Muscle layer of duodenum (tissue), 2 donors: ENCODE measurements around the gene SHISA6.

Experiments
- H3K27ac ChIP-seq: one replicate; pipeline ENCODE4 v1.7.0; 2013; ENCODE audit warnings: mild to moderate bottlenecking, low read length
- H3K27me3 ChIP-seq: one replicate; pipeline ENCODE4 v1.7.0; 2013; ENCODE audit warnings: low read depth, mild to moderate bottlenecking, control low read depth, low read length
- H3K36me3 ChIP-seq, 2 donors: one replicate each; pipeline ENCODE4 v1.7.0; 2013; ENCODE audit warnings: low read length in 2 of 2, control low read depth in 1 of 2, mild to moderate bottlenecking in 1 of 2; ENCODE audit not compliant: insufficient read depth in 2 of 2, control insufficient read depth in 1 of 2
- H3K4me1 ChIP-seq, 2 donors: one replicate each; pipeline ENCODE4 v1.7.0; 2013; ENCODE audit warnings: low read length in 2 of 2, mild to moderate bottlenecking in 2 of 2, control low read depth in 1 of 2, moderate library complexity in 1 of 2; ENCODE audit not compliant: insufficient read depth in 2 of 2, control insufficient read depth in 1 of 2
- H3K4me3 ChIP-seq, 2 donors: one replicate each; pipeline ENCODE4 v1.7.0; 2013; ENCODE audit warnings: low read length in 2 of 2, low read depth in 1 of 2, mild to moderate bottlenecking in 1 of 2
- H3K9me3 ChIP-seq, 2 donors: one replicate each; pipeline ENCODE4 v1.7.0; 2013; ENCODE audit warnings: low read length in 2 of 2, control low read depth in 1 of 2, mild to moderate bottlenecking in 1 of 2; ENCODE audit not compliant: control insufficient read depth in 1 of 2
- donor health status: healthy.

Gene SHISA6

DNA sequence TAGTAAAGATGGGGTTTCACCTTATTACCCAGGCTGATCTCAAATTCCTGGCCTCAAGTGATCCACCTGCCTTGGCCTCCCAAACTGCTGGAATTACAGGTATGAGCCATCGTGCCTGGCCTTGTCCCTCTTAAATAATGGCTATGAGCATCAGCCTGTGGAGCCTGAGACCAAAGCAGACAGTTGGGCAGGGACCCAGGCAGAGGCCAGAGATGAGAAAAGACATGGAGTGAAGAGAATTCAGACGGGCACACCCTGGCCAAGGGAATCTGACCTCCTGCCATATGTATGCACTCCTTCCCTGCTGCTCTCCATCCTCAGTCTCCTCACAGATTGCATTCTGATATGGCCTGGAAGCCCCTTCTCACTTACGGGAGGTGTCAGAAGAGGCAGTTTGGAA, 258.9 kb downstream of the SHISA6 start:
- Histone ChIP-seq H3K4me3 (no peak overlapping the region), H3K4me1 (no peaks in the 10 kb centered on the region), H3K27me3 (no peaks in the 10 kb centered on the region), H3K36me3 (no peaks in the 10 kb centered on the region), H3K27ac (no peak overlapping the region), H3K9me3 (no peaks in the 10 kb centered on the region)

DNA sequence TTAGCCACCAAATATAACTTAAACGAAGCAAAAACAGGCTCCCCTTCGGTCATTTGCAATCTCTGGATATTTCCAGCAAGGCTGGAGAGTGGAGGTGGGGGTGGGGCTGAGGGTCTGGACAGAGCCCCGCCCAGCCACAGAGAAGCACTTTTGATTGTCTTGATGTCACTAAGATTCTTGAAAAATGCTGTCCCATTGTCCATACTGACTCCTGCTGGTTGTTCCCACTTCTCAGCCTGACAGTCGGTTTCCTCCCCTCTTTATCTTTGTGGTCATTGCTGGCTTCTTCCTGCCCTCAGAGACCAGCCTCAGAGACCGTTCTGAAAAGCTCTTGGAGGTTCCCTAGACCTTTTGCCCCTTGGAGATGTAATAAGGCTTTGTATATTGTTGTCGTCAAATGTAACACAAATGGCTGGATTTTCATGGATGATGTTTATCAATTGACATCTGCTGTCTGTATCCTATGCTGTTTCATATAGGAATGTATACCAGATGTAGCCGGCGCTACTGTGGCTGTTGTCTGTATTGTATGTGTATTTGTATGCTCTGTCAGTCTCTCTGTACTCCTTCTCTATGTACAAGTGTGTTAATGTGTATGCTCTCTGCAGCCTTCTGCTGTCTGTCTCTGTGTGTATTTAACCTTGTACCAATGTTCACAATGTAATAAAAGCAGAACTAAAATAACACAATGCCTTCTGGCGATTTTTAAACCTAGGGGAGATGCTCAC, 262.5 kb downstream of the SHISA6 start:
- no peaks in the 10 kb centered on the region for H3K27me3 ChIP-seq
- no peaks in the 10 kb centered on the region for H3K9me3 ChIP-seq
- no peaks in the 10 kb centered on the region for H3K4me1 ChIP-seq
- no peaks in the 10 kb centered on the region for H3K36me3 ChIP-seq
- H3K27ac ChIP-seq, result no peak overlapping the region
- H3K4me3 ChIP-seq, result no peak overlapping the region

DNA sequence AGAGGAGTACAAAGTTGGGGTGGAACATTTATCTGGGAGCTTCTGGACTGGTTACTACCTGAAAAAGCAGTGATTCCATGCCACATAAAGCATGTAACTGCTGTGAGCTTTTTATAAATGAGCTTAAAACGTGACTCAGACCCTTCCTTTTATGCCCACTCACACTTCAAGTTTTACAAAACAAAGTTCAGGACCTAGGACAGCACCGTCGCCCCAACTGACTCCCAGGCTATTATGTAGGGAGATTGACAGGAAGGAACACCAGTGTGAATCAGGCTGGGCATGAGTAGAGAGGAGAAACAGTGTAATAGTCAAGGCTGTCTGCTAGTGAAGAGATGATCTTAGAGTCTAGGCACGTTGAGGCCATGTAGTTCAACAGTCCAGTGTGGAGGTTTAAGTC, 265.6 kb downstream of the SHISA6 start:
- no peak overlapping the region for H3K27ac ChIP-seq
- no peaks in the 10 kb centered on the region for H3K36me3 ChIP-seq
- no peaks in the 10 kb centered on the region for H3K4me1 ChIP-seq
- H3K9me3 ChIP-seq, result no peaks in the 10 kb centered on the region
- H3K4me3 ChIP-seq, result no peak overlapping the region
- H3K27me3 ChIP-seq, result no peaks in the 10 kb centered on the region

DNA sequence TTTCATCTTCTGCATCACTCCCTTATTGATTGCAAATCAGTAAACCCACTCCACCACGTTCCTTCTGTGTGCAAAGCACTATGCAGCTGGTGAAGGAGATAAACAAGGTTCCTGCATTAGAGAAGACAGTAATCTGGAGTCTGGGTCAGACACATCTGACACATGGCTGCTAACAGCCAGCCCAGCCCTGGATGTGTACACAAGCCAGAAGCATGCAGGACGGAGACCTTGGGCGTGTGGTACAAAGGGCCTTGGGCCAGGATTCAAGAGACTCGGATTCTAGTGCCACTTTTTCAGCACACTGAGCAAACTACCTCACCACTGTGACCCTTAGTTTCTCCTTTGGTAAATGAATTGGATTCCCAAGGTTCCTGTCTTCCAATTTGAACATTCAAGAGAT, 270.7 kb downstream of the SHISA6 start:
- Histone ChIP-seq H3K4me1 (no peaks in the 10 kb centered on the region), H3K36me3 (no peaks in the 10 kb centered on the region), H3K4me3 (no peak overlapping the region), H3K9me3 (no peaks in the 10 kb centered on the region), H3K27me3 (no peaks in the 10 kb centered on the region), H3K27ac (no peak overlapping the region)

DNA sequence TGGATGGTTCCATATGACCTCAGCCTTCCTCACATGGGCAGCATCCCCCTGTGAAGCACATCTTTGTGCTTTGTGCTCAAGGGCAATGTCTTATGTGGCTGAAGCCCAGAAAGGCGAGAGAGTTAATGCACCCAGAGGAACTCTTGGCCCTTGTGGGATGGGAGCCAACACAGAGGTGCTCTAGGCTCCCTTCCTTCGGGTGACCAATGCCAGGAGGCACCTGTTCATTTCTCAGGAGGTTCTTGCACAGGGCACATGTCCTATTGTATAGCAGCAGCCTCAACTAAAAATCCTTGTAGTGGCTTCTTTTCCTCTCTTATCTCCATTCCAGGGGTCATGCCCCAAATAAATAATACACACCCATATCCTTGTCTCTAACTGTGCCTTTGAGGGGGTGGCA, 273.6 kb downstream of the SHISA6 start:
- H3K4me3 ChIP-seq, result no peak overlapping the region
- H3K27me3 ChIP-seq, result no peaks in the 10 kb centered on the region
- H3K36me3 ChIP-seq, result no peaks in the 10 kb centered on the region
- no peaks in the 10 kb centered on the region for H3K9me3 ChIP-seq
- H3K27ac ChIP-seq, result no peak overlapping the region
- no peaks in the 10 kb centered on the region for H3K4me1 ChIP-seq

DNA sequence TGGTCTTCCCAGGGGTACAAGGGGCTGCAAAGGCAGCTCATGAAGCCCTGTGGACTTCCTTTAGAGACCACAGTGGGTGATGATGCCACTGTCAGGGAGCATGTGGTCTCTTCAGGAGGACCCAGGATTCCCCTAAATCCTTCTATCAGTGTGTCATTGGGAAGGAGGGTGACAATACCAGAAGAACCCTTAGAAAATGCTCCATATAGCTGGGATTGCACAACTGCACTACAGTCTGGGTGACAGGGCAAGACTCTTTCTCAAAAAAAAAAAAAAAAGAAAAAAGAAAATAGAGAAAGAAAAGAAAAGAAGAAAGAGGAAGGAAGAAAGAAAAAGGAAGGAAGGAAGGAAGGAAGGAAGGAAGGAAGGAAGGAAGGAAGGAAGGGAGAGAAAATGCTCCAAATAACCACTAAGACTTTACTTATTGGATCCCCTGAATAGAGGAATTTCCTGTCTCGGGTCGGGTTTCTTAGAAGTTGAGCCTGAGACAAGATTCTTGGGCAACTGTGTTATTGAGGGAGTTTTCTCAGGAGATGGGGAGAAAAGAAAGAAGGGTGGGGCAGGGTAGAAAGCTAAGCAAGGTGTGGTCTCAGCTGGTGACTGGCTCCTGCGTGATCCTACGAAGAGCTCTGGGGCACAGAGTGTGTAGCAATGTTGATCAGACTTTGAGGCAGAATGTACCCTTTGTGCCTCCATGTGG, 274.1 kb downstream of the SHISA6 start:
- H3K27ac ChIP-seq, result no peak overlapping the region
- H3K9me3 ChIP-seq, result no peaks in the 10 kb centered on the region
- H3K27me3 ChIP-seq, result no peaks in the 10 kb centered on the region
- H3K36me3 ChIP-seq, result no peaks in the 10 kb centered on the region
- no peaks in the 10 kb centered on the region for H3K4me1 ChIP-seq
- H3K4me3 ChIP-seq, result no peak overlapping the region

DNA sequence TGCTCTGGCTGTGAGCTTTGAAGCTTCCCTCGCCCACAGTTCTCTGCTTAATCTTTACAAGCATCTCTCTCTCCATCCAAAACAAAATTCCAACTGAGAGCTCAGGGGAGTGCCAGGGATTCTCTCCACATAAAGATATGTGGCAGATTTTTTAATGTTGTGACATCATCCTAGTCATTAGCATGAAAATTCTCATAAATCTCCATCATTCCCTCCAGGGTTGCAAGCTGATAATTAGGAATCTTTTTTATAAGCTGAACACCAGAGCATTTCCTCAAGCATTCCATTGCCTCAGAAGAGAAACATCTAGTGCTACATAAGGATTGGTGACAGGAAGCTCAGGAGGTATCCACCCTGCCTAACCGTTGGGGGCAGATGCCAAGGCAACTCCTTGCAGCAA, 274.9 kb downstream of the SHISA6 start:
- no peaks in the 10 kb centered on the region for H3K9me3 ChIP-seq

DNA sequence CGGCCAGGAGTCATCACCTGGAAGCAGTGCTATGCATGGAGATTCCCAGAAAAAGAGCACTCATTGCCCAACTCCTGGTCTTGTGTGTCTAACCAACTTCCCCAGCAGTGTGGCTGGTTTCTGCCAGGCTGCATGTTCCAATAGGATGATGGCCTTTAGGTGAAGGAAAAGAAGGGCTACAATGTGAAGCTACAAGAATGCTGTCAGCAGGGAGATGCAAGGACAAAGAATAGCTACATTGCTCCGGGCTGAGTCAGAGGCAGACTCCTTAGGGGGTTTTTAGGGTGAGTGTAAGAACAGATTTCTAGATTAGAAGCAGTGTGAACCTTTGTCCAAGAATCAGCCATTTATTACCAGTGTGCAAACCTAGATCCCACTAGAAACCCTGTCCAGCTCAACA, 294.2 kb downstream of the SHISA6 start:
- Histone ChIP-seq H3K27me3 (no peaks in the 10 kb centered on the region), H3K4me1 (no peaks in the 10 kb centered on the region), H3K36me3 (no peaks in the 10 kb centered on the region), H3K9me3 (no peaks in the 10 kb centered on the region), H3K4me3 (no peak overlapping the region), H3K27ac (no peak overlapping the region)

More for the DNA sequence above, 274.9 kb downstream of the SHISA6 start:
- Histone ChIP-seq H3K36me3 (no peaks in the 10 kb centered on the region), H3K27me3 (no peaks in the 10 kb centered on the region), H3K4me3 (no peak overlapping the region), H3K27ac (no peak overlapping the region), H3K4me1 (no peaks in the 10 kb centered on the region)

DNA sequence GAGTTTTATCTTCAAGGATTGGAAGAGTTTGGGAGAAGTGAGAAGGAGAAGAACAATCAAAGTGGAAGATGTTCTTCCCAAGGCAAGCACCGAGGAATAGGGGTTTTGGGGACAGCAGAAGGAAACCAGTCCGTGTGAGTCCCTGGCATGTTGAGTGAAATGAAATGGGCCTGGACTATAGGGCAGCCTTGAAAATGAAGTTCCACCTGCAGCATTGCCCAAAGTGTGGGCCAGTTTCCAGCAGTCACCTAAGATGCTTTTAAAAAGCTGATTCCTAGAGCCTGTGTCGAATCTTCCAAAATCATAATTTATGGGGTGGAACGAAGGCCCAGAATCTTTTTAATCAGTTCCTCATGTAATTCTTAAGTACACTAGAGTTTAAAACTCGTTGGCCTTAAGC, 297.4 kb downstream of the SHISA6 start:
- no peaks in the 10 kb centered on the region for H3K4me1 ChIP-seq
- H3K36me3 ChIP-seq, result no peaks in the 10 kb centered on the region
- H3K27me3 ChIP-seq, result no peaks in the 10 kb centered on the region
- no peak overlapping the region for H3K4me3 ChIP-seq
- H3K27ac ChIP-seq, result no peak overlapping the region
- peaks cover 6 to 22% of the 10 kb centered on the region in 2 donors for H3K9me3 ChIP-seq

DNA sequence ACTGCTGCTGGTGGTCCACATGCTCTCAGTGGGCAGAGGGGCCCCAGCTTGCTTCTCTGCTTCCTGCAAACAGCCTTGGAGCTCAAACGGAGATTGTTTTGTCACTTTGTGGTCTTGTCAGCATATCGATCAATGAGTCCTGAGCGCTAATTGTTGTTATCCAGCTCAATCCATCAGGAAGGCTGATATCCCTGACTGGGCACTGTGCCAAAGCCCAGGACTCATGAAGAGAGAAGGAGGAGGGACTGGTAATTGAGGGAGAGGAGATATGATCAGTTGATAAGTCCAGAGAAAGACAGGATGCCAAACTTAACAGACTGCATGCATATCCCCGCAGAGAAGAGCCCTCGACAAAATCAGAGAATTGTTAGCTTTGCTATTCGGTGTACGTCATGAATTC, 298.6 kb downstream of the SHISA6 start:
- no peaks in the 10 kb centered on the region for H3K27me3 ChIP-seq

DNA sequence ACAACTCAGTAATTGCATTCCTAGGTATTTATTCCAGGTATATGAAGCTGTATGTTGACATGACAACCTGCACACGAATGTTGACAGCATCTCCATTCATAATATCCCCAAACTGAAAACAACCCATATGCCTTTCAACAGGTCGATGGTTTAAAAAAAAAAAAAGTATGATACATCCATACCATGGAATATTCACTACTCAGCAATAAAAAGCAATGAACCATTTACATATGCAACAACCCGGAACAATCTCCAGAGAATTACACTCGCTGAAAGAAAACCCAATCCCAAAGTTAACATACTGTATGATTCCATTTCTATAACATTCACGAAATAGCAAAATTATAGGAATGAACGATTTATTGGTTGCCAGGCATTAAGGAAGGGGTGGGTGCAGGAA, 304.0 kb downstream of the SHISA6 start:
- H3K27me3 ChIP-seq, result no peaks in the 10 kb centered on the region
- no peaks in the 10 kb centered on the region for H3K4me1 ChIP-seq
- no peak overlapping the region for H3K4me3 ChIP-seq

More for the DNA sequence above, 298.6 kb downstream of the SHISA6 start:
- H3K27ac ChIP-seq, result no peak overlapping the region
- no peaks in the 10 kb centered on the region for H3K4me1 ChIP-seq
- peaks cover 6 to 22% of the 10 kb centered on the region in 2 donors for H3K9me3 ChIP-seq
- H3K4me3 ChIP-seq, result no peak overlapping the region
- H3K36me3 ChIP-seq, result no peaks in the 10 kb centered on the region

More for the DNA sequence above, 304.0 kb downstream of the SHISA6 start:
- Histone ChIP-seq H3K27ac (no peak overlapping the region), H3K36me3 (no peaks in the 10 kb centered on the region), H3K9me3 (peaks cover 6 to 22% of the 10 kb centered on the region in 2 donors)
